BLaER1 treated with 17β-estradiol and CSF1 and Interleukin-3, amounts not matched to agents 10 nM and 100 nM (cell line): ENCODE measurements around the gene PLEK.
"Not testable (repeated sequence)": the region's sequence is repeated elsewhere in the genome, so short reads cannot be mapped to it uniquely, and the experiment has no call there.

Experiments
- H3K27ac ChIP-seq, 11 experiments: shearing (Covaris generic); formaldehyde crosslinking; 2 replicates each; pipeline ENCODE4 v1.8.1; 2022
- H3K27me3 ChIP-seq, 11 experiments: shearing (Covaris generic); formaldehyde crosslinking; 2 replicates each; pipeline ENCODE4 v1.8.1; 2022
- H3K36me3 ChIP-seq, 11 experiments: shearing (Covaris generic); formaldehyde crosslinking; 2 replicates each; pipeline ENCODE4 v1.8.1; 2022
- H3K4me1 ChIP-seq, 10 experiments: shearing (Covaris generic); formaldehyde crosslinking; 2 replicates each; pipeline ENCODE4 v1.8.1; 2022
- H3K4me2 ChIP-seq, 11 experiments: shearing (Covaris generic); formaldehyde crosslinking; 2 replicates each; pipeline ENCODE4 v1.8.1; 2022
- H3K4me3 ChIP-seq, 10 experiments: shearing (Covaris generic); formaldehyde crosslinking; 2 replicates each; pipeline ENCODE4 v1.8.1; 2022
- H3K9ac ChIP-seq, 11 experiments: shearing (Covaris generic); formaldehyde crosslinking; 2 replicates each; pipeline ENCODE4 v1.8.1; 2022
- H3K9me3 ChIP-seq, 11 experiments: shearing (Covaris generic); formaldehyde crosslinking; replicated peaks in 1 of 11; 2 replicates each; pipeline ENCODE4 v1.8.1; 2022
- H4K20me1 ChIP-seq, 11 experiments: shearing (Covaris generic); formaldehyde crosslinking; 2 replicates each; pipeline ENCODE4 v1.8.1; 2022
- Cebpa-rat ChIP-seq, 11 experiments: shearing (Covaris generic); IDR thresholded peaks; 2 replicates each; pipeline ENCODE4 v1.8.1; 2022

PLEK gene

DNA sequence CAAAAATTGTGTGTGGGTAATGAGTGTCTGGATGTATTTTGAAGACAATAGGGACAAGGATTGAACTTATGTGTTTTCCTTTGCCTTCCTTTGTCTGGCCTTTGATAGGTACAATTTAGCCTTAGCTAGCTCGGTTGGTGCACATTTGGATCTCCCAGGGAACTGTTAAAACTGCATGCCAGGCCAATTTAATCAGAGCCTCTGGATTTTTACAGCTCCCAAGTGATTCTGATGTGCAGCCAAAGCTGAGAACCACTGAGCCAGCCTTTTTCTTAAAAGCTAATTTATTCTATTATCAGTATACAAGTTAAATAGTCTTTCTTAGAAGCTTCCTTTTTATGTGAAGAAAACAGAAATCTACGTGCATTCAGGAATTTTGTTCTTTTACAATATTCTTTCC, 25.0 kb downstream of the PLEK start:
- Histone ChIP-seq H3K27ac (peak overlapping the region in 9 of 11 experiments; percentile 8 to 93 (median 87); a peak in 15 of 22 replicates), H3K9me3 (peaks cover 0 to 22% (median 8%) of the 10 kb centered on the region in 11 experiments; a peak in 10 of 22 replicates), H4K20me1 (peaks cover 0 to 100% (median 28%) of the 10 kb centered on the region in 11 experiments; a peak in 12 of 22 replicates), H3K27me3 (no peaks in the 10 kb centered on the region), H3K9ac (peak overlapping the region in 2 of 11 experiments; percentile 79 to 82; a peak in 2 of 22 replicates), H3K4me1 (peaks cover 70 to 98% (median 83%) of the 10 kb centered on the region in 10 experiments), H3K36me3 (peaks cover 84 to 99% (median 92%) of the 10 kb centered on the region in 11 experiments), H3K4me2 (peak overlapping the region; percentile 70 to 94 (median 83)), H3K4me3 (peak overlapping the region in 6 of 10 experiments; percentile 21 to 52 (median 38); a peak in 7 of 20 replicates)
- no peak for TF ChIP-seq Cebpa-rat (IDR thresholded peaks at IDR 0.05)

DNA sequence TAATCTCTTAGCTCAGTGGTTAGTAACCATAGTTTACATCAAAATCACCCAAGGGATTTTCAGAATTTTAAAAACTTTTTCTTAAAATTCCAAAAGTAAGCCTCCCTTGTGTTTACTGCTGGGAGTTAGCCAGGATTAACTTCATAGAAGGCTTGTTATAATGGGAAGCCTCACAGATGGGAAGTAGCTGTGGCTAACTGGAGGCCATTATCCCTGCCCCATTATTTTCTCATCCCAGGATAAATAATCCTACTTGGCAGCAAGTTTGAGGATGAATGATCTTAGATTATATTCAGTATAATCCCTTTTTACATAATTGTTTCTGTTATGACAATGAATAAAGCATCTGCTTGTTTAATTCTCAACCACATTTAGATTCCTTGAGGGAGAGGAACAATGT, 25.5 kb downstream of the PLEK start:
- Histone ChIP-seq H3K9ac (no peak overlapping the region), H3K4me2 (peak overlapping the region; percentile 65 to 94 (median 83)), H3K9me3 (peaks cover 0 to 27% (median 11%) of the 10 kb centered on the region in 11 experiments; a peak in 14 of 22 replicates), H3K27ac (peak overlapping the region in 9 of 11 experiments; percentile 8 to 93 (median 43); a peak in 11 of 22 replicates), H3K4me1 (peaks cover 65 to 94% (median 79%) of the 10 kb centered on the region in 10 experiments), H3K36me3 (peaks cover 89 to 100% (median 97%) of the 10 kb centered on the region in 11 experiments), H3K4me3 (peak overlapping the region in 5 of 10 experiments; percentile 11 to 52 (median 37); a peak in 6 of 20 replicates), H3K27me3 (no peaks in the 10 kb centered on the region), H4K20me1 (peaks cover 0 to 98% (median 26%) of the 10 kb centered on the region in 11 experiments; a peak in 12 of 22 replicates)
- TF ChIP-seq Cebpa-rat (IDR thresholded peaks at IDR 0.05): no peak

DNA sequence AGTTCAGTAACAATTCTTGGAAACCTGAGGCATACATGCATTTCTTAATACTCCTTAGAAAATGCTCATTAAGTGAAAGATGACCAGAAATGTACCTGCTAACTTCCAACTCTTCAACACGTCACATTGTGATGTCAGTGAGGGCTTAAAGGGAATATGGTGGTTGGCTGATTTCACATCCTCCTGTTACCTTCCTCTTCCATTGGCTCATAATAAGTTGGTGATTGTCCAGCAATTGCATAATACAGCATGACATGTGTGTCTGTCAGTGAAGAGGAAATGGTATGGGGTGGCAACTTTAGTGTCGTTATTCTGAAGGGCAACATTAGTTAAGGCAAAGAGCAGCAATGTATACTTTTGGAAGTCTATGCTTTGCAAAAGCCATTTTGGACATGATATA, 26.0 kb downstream of the PLEK start:
- Histone ChIP-seq H3K4me2 (peak overlapping the region; percentile 65 to 94 (median 83)), H3K9ac (peak overlapping the region in 1 of 11 experiments; percentile 16; a peak in 1 of 22 replicates), H3K27ac (peak overlapping the region in 9 of 11 experiments; percentile 16 to 93 (median 43); a peak in 17 of 22 replicates), H4K20me1 (peaks cover 0 to 98% (median 23%) of the 10 kb centered on the region in 11 experiments; a peak in 12 of 22 replicates), H3K4me1 (peaks cover 60 to 88% (median 74%) of the 10 kb centered on the region in 10 experiments), H3K4me3 (peak overlapping the region in 5 of 10 experiments; percentile 11 to 52 (median 37); a peak in 4 of 20 replicates), H3K9me3 (peaks cover 0 to 32% (median 16%) of the 10 kb centered on the region in 11 experiments; a peak in 16 of 22 replicates), H3K36me3 (peaks cover 93 to 100% (median 98%) of the 10 kb centered on the region in 11 experiments), H3K27me3 (no peaks in the 10 kb centered on the region)
- peak in 2 of 11 experiments; percentile 15 to 34; a peak in 1 of 22 replicates for TF ChIP-seq Cebpa-rat (IDR thresholded peaks at IDR 0.05)

DNA sequence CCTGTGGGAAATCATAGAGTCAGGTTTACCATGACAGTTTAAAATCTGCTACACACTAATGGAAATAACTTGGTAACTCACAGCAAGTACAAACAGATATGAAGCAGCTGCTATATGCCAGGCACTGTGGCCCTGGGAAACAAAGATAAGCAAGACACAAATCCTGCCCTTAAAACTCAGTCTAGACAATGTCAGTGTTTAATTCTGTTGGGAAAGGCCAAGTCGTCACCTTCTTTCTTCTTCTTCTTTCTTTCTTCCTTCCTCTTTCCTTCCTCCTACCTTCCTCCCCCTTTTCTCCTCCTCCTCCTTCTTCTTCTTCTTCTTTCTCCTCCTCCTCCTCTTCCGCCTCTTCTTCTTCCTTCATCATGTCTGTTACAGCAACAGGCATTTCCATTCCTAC, 26.8 kb downstream of the PLEK start:
- H3K9ac ChIP-seq: peak overlapping the region in 1 of 11 experiments; percentile 16; a peak in 1 of 22 replicates
- H3K36me3 ChIP-seq: peaks cover 93 to 100% (median 98%) of the 10 kb centered on the region in 11 experiments
- peaks cover 52 to 81% (median 66%) of the 10 kb centered on the region in 10 experiments for H3K4me1 ChIP-seq
- TF ChIP-seq Cebpa-rat (IDR thresholded peaks at IDR 0.05): no peak
- H4K20me1 ChIP-seq: peaks cover 0 to 98% (median 15%) of the 10 kb centered on the region in 11 experiments; a peak in 11 of 22 replicates
- no peaks in the 10 kb centered on the region for H3K27me3 ChIP-seq
- H3K9me3 ChIP-seq: peaks cover 3 to 40% (median 24%) of the 10 kb centered on the region in 11 experiments; a peak in 20 of 22 replicates
- peak overlapping the region in 10 of 11 experiments; percentile 77 to 94 (median 85); a peak in 20 of 22 replicates for H3K4me2 ChIP-seq
- H3K4me3 ChIP-seq: peak overlapping the region in 1 of 10 experiments; percentile 42; a peak in 1 of 20 replicates
- peak overlapping the region in 9 of 11 experiments; percentile 10 to 93 (median 34); a peak in 15 of 22 replicates for H3K27ac ChIP-seq

DNA sequence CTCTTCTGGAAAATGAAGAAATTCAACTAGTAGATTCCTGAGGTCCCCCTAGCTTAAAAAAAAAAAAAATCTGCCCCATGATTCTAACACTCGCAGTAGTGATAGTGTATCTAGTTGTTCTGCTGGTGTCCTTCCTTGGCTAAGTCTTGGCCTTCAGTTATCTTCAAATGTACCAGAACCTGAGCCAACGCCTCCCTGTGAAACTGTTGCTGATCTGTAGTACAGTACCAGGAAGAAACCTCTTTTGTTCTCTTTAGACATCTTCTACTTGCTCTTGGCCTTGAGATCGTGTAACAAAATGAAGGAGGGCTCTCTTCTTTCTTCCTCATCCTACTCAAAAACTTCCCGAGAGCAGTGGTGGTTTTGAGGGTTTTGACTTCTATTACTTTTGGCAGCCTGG, 31.0 kb downstream of the PLEK start:
- Histone ChIP-seq H3K4me3 (no peak overlapping the region), H3K9me3 (peaks cover 14 to 64% (median 44%) of the 10 kb centered on the region in 11 experiments; a peak in 20 of 22 replicates), H3K27me3 (no peaks in the 10 kb centered on the region), H3K4me2 (no peak overlapping the region), H3K36me3 (peaks cover 70 to 92% (median 81%) of the 10 kb centered on the region in 11 experiments), H3K4me1 (peaks cover 10 to 38% (median 24%) of the 10 kb centered on the region in 10 experiments), H3K27ac (peak overlapping the region in 1 of 11 experiments; percentile 15; a peak in 1 of 22 replicates), H4K20me1 (peaks cover 0 to 75% (median 9%) of the 10 kb centered on the region in 11 experiments; a peak in 10 of 22 replicates), H3K9ac (no peak overlapping the region)
- TF ChIP-seq Cebpa-rat (IDR thresholded peaks at IDR 0.05): no peak

DNA sequence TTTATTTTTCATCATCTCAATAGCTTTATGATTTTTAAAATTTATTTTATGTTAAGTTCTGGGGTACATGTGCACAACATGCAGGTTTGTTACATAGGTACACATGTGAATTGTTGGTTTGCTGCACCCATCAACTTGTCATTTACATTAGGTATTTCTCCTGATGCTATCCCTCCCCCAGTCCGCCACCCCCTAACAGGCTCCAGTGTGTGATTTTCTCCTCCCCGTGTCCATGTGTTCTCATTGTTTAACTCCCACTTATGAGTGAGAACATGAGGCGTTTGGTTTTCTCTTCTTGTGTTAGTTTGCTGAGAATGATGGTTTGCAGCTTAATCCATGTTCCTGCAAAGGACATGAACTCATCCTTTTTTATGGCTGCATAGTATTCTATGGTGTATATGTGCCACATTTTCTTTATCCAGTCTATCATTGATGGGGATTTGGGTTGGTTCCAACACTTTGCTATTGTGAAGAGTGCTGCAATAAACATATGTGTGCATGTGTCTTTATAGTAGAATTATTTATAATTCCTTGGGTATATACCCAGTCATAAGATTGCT, 32.7 kb downstream of the PLEK start:
- H3K27ac ChIP-seq, H3K9ac ChIP-seq, H3K27me3 ChIP-seq, H3K4me2 ChIP-seq: not testable (repeated sequence)
- Histone ChIP-seq H4K20me1 (peaks cover 0 to 58% (median 7%) of the 10 kb centered on the region in 11 experiments; a peak in 10 of 22 replicates), H3K36me3 (peaks cover 54 to 80% (median 66%) of the 10 kb centered on the region in 11 experiments), H3K4me1 (peaks cover 0 to 23% (median 10%) of the 10 kb centered on the region in 10 experiments; a peak in 11 of 20 replicates), H3K9me3 (peaks cover 14 to 64% (median 44%) of the 10 kb centered on the region in 11 experiments; a peak in 20 of 22 replicates), H3K4me3 (peak overlapping the region in 2 of 10 experiments; percentile 4 to 31; a peak in 1 of 20 replicates)

DNA sequence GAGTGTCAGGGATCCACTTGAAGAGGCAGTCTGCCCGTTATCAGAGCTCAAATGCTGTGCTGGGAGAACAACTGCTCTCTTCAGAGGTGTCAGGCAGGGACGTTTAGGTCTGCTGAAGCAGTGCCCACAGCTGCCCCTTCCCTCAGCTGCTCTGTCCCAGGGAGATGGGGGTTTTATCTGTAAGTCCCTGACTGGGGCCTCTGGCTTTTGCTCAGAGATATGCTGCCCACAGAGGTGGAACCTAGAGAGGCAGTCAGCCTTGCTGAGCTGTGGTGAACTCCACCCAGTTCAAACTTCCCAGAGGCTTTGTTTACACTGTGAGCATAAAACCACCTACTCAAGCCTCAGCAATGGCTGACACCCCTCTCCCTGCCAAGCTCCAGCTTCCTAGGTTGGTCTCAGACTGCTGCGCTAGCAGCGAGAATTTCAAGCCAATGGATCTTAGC, 38.1 kb downstream of the PLEK start:
- peak overlapping the region in 7 of 11 experiments; percentile 8 to 59 (median 50); a peak in 11 of 22 replicates for H3K4me2 ChIP-seq
- peaks cover 0 to 53% (median 28%) of the 10 kb centered on the region in 11 experiments; a peak in 18 of 22 replicates for H3K36me3 ChIP-seq
- TF ChIP-seq Cebpa-rat (IDR thresholded peaks at IDR 0.05): no peak
- peak overlapping the region in 1 of 11 experiments; percentile 50; a peak in 1 of 22 replicates for H3K9ac ChIP-seq
- H4K20me1 ChIP-seq: peaks cover 0 to 8% (median 0%) of the 10 kb centered on the region in 11 experiments; a peak in 1 of 22 replicates
- H3K27me3 ChIP-seq: no peaks in the 10 kb centered on the region
- H3K4me1 ChIP-seq: peaks cover 0 to 21% (median 14%) of the 10 kb centered on the region in 10 experiments; a peak in 11 of 20 replicates
- H3K9me3 ChIP-seq: peaks cover 8 to 68% (median 42%) of the 10 kb centered on the region in 11 experiments; a peak in 21 of 22 replicates
- H3K4me3 ChIP-seq: no peak overlapping the region
- H3K27ac ChIP-seq: peak overlapping the region in 2 of 11 experiments; percentile 30 to 34; a peak in 4 of 22 replicates

DNA sequence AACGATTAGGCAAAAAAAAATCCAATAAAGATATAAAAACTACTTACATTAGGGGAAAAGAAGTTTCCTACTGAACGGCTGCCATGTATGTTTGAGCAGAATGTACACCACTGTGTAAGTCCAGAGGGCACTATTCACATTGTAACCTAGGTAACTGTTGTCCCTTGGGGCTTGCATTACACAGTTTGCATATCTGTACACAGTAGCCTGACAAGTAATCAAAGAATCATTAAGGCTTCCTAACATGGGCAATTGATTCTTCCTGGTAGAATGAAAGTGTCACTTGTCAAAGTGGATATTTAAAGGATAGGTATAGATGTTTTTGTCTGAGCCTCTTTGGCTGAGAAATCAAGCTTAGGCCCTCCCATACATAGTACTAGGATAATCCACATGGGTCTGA, 39.1 kb downstream of the PLEK start:
- H3K27me3 ChIP-seq: no peaks in the 10 kb centered on the region
- no peak for TF ChIP-seq Cebpa-rat (IDR thresholded peaks at IDR 0.05)
- 0 out of 22 replicates have a peak overlapping the region, but pooled peaks of 1 of the 11 experiments have one; percentile 34 for H3K27ac ChIP-seq
- H3K36me3 ChIP-seq: peaks cover 0 to 51% (median 22%) of the 10 kb centered on the region in 11 experiments; a peak in 16 of 22 replicates
- peaks cover 8 to 69% (median 44%) of the 10 kb centered on the region in 11 experiments; a peak in 21 of 22 replicates for H3K9me3 ChIP-seq
- H3K4me2 ChIP-seq: peak overlapping the region in 5 of 11 experiments; percentile 8 to 59 (median 53); a peak in 7 of 22 replicates
- H3K4me1 ChIP-seq: peaks cover 0 to 22% (median 14%) of the 10 kb centered on the region in 10 experiments; a peak in 11 of 20 replicates
- H3K9ac ChIP-seq: no peak overlapping the region
- no peak overlapping the region for H3K4me3 ChIP-seq
- peaks cover 0 to 8% (median 0%) of the 10 kb centered on the region in 11 experiments; a peak in 1 of 22 replicates for H4K20me1 ChIP-seq
